ENCODE results near the gene RABEP2. TPM values are rescaled to one million over a fixed set of nuclear protein-coding genes. Genes with fewer than 3 reads are reported as not detected.

The RABEP2 gene
- total RNA-seq, 1 donor from 2014 or later, result 34.9 TPM

GRCh38 chr16:28917095-28917494 lies 7.9 kb downstream of the RABEP2 start:
- DNase-seq (ENCODE audit: low spot score, unreplicated experiment), result no peak
- Mint-ChIP-seq H3K4me1 (ENCODE audit: low read depth) (no peaks in the 10 kb centered on the region), H3K9me3 (ENCODE audit: low read depth) (no peaks in the 10 kb centered on the region), H3K4me3 (ENCODE audit: low read depth) (no peak overlapping the region), H3K36me3 (ENCODE audit: insufficient read depth) (peaks cover 16% of the 10 kb centered on the region), H3K27ac (no peak overlapping the region), H3K27me3 (no peaks in the 10 kb centered on the region)
- no peak for TF ChIP-seq CTCF (IDR thresholded peaks at IDR 0.05; ENCODE audit: unreplicated experiment)

GRCh38 chr16:28915181-28915580 lies 9.9 kb downstream of the RABEP2 start:
- H3K4me3 Mint-ChIP-seq (ENCODE audit: low read depth), result no peak overlapping the region
- H3K36me3 Mint-ChIP-seq (ENCODE audit: insufficient read depth), result peaks cover 12% of the 10 kb centered on the region
- H3K9me3 Mint-ChIP-seq (ENCODE audit: low read depth), result no peaks in the 10 kb centered on the region
- H3K27ac Mint-ChIP-seq, result no peak overlapping the region
- DNase-seq (ENCODE audit: low spot score, unreplicated experiment), result no peak
- no peaks in the 10 kb centered on the region for H3K4me1 Mint-ChIP-seq (ENCODE audit: low read depth)
- H3K27me3 Mint-ChIP-seq, result no peaks in the 10 kb centered on the region
- no peak for TF ChIP-seq CTCF (IDR thresholded peaks at IDR 0.05; ENCODE audit: unreplicated experiment)

- no peak for TF ChIP-seq CTCF (IDR thresholded peaks at IDR 0.05; ENCODE audit: unreplicated experiment)
- no peak overlapping the region for H3K4me3 Mint-ChIP-seq (ENCODE audit: low read depth)
Observed at GRCh38 chr16:28913946-28914724, 10.9 kb downstream of the RABEP2 start.

GRCh38 chr16:28912558-28912957 lies 12.5 kb downstream of the RABEP2 start:
- Mint-ChIP-seq H3K27me3 (no peaks in the 10 kb centered on the region), H3K4me1 (ENCODE audit: low read depth) (no peaks in the 10 kb centered on the region), H3K27ac (no peak overlapping the region), H3K36me3 (ENCODE audit: insufficient read depth) (peaks cover 10% of the 10 kb centered on the region), H3K4me3 (ENCODE audit: low read depth) (no peak overlapping the region), H3K9me3 (ENCODE audit: low read depth) (no peaks in the 10 kb centered on the region)
- DNase-seq (ENCODE audit: low spot score, unreplicated experiment), result no peak
- TF ChIP-seq CTCF (IDR thresholded peaks at IDR 0.05; ENCODE audit: unreplicated experiment), result no peak

More at GRCh38 chr16:28913946-28914724, 10.9 kb downstream of the RABEP2 start:
- H3K4me1 Mint-ChIP-seq (ENCODE audit: low read depth), result no peaks in the 10 kb centered on the region
- H3K9me3 Mint-ChIP-seq (ENCODE audit: low read depth), result no peaks in the 10 kb centered on the region
- DNase-seq (ENCODE audit: low spot score, unreplicated experiment), result no peak
- H3K27me3 Mint-ChIP-seq, result no peaks in the 10 kb centered on the region
- H3K36me3 Mint-ChIP-seq (ENCODE audit: insufficient read depth), result peaks cover 10% of the 10 kb centered on the region
- no peak overlapping the region for H3K27ac Mint-ChIP-seq

GRCh38 chr16:28910086-28911031 lies 14.7 kb downstream of the RABEP2 start:
- no peak for DNase-seq (ENCODE audit: low spot score, unreplicated experiment)
- peaks cover 5% of the 10 kb centered on the region for H3K36me3 Mint-ChIP-seq (ENCODE audit: insufficient read depth)
- no peaks in the 10 kb centered on the region for H3K27me3 Mint-ChIP-seq
- no peaks in the 10 kb centered on the region for H3K9me3 Mint-ChIP-seq (ENCODE audit: low read depth)
- H3K4me3 Mint-ChIP-seq (ENCODE audit: low read depth), result no peak overlapping the region
- TF ChIP-seq CTCF (IDR thresholded peaks at IDR 0.05; ENCODE audit: unreplicated experiment), result no peak
- H3K4me1 Mint-ChIP-seq (ENCODE audit: low read depth), result no peaks in the 10 kb centered on the region
- H3K27ac Mint-ChIP-seq, result no peak overlapping the region

Data from progenitor cell of endocrine pancreas (in vitro differentiated cells).